ENCODE measurements around the gene CBX7.

CBX7 gene

DNA sequence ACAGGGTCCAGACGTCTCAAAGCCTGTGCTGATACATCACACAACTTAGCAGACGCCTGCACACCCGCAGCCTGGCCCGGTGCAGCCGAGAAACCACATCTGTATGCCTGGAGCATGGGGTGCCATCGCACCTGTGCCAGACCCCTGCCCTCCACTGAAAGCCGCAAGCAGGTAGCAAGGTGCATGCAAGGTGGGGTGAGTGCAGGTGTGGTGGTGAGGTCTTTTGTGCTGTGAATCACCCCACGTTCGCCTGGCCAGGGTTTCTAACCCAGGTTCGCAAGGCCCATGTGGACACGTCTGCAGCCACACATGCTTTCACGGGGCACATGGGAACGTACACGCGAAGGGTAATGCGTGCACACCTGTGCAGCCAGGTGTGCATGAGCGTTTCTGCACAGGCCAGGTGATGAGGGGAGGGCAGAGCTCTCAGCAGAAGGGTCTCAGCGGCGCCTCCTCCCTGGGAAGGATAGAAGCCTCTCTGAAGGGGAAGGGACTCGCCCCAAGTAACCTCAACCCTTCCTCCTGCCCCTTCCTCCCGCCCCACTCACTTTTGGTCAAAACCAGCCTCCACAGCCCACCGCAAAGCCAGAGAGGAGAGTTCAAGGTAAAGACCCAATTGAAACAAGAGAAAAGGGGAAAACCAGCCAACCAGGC, 19.5 kb downstream of the CBX7 start:
- Histone ChIP-seq H3K9me3 (ENCODE audit: insufficient read depth, low read length) (no peaks in the 10 kb centered on the region), H3K27ac (ENCODE audit: low read length) (no peak overlapping the region), H3K79me2 (ENCODE audit: low read length) (no peaks in the 10 kb centered on the region), H3K27me3 (ENCODE audit: low read depth, low read length) (peaks cover 15% of the 10 kb centered on the region), H2AFZ (ENCODE audit: low read depth, low read length) (no peak overlapping the region), H3K9ac (ENCODE audit: low read length) (no peak overlapping the region), H4K20me1 (ENCODE audit: insufficient read depth, low read length) (no peaks in the 10 kb centered on the region), H3K4me2 (ENCODE audit: low read length) (no peak overlapping the region), H3K36me3 (replicated peaks; ENCODE audit: low read depth, low read length) (no peaks in the 10 kb centered on the region), H3K4me1 (ENCODE audit: low read length) (no peaks in the 10 kb centered on the region), H3K4me3 (ENCODE audit: low read length) (no peak overlapping the region)
- TF ChIP-seq, protein P1, sequence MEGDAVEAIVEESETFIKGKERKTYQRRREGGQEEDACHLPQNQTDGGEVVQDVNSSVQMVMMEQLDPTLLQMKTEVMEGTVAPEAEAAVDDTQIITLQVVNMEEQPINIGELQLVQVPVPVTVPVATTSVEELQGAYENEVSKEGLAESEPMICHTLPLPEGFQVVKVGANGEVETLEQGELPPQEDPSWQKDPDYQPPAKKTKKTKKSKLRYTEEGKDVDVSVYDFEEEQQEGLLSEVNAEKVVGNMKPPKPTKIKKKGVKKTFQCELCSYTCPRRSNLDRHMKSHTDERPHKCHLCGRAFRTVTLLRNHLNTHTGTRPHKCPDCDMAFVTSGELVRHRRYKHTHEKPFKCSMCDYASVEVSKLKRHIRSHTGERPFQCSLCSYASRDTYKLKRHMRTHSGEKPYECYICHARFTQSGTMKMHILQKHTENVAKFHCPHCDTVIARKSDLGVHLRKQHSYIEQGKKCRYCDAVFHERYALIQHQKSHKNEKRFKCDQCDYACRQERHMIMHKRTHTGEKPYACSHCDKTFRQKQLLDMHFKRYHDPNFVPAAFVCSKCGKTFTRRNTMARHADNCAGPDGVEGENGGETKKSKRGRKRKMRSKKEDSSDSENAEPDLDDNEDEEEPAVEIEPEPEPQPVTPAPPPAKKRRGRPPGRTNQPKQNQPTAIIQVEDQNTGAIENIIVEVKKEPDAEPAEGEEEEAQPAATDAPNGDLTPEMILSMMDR (IDR thresholded peaks at IDR 0.05; ENCODE audit: low read depth, low read length) = no peak
- TF ChIP-seq EZH2phosphoT487 (IDR thresholded peaks at IDR 0.05; ENCODE audit: low read depth) = no peak

DNA sequence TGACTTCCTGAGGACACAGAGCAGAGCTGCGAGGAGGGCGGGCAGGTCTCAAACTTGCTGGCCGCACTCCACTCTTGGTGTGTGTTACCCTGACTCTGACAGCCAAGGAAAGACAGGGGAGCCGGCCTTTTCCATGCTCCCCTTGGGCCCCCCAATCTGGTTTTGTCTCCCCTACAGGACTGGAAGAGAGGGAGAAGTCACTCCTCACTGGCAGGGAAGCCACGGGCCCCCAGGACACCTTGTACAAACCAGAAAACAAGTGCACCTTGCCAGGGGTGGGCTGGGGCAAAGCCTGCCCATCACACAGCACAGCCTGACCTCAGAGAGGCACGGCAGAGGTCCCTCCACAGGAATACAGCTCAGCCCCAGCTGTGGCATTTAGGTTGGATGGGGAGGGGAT, 20.2 kb downstream of the CBX7 start:
- Histone ChIP-seq H4K20me1 (ENCODE audit: insufficient read depth, low read length) (no peaks in the 10 kb centered on the region), H3K4me2 (ENCODE audit: low read length) (no peak overlapping the region), H3K79me2 (ENCODE audit: low read length) (no peaks in the 10 kb centered on the region), H3K36me3 (replicated peaks; ENCODE audit: low read depth, low read length) (no peaks in the 10 kb centered on the region), H3K9me3 (ENCODE audit: insufficient read depth, low read length) (no peaks in the 10 kb centered on the region), H3K9ac (ENCODE audit: low read length) (no peak overlapping the region), H3K4me3 (ENCODE audit: low read length) (no peak overlapping the region), H3K27ac (ENCODE audit: low read length) (no peak overlapping the region), H3K4me1 (ENCODE audit: low read length) (no peaks in the 10 kb centered on the region), H3K27me3 (ENCODE audit: low read depth, low read length) (peaks cover 15% of the 10 kb centered on the region), H2AFZ (ENCODE audit: low read depth, low read length) (no peak overlapping the region)
- TF ChIP-seq, protein P1 (IDR thresholded peaks at IDR 0.05; ENCODE audit: low read depth, low read length) = no peak
- TF ChIP-seq EZH2phosphoT487 (IDR thresholded peaks at IDR 0.05; ENCODE audit: low read depth) = no peak

DNA sequence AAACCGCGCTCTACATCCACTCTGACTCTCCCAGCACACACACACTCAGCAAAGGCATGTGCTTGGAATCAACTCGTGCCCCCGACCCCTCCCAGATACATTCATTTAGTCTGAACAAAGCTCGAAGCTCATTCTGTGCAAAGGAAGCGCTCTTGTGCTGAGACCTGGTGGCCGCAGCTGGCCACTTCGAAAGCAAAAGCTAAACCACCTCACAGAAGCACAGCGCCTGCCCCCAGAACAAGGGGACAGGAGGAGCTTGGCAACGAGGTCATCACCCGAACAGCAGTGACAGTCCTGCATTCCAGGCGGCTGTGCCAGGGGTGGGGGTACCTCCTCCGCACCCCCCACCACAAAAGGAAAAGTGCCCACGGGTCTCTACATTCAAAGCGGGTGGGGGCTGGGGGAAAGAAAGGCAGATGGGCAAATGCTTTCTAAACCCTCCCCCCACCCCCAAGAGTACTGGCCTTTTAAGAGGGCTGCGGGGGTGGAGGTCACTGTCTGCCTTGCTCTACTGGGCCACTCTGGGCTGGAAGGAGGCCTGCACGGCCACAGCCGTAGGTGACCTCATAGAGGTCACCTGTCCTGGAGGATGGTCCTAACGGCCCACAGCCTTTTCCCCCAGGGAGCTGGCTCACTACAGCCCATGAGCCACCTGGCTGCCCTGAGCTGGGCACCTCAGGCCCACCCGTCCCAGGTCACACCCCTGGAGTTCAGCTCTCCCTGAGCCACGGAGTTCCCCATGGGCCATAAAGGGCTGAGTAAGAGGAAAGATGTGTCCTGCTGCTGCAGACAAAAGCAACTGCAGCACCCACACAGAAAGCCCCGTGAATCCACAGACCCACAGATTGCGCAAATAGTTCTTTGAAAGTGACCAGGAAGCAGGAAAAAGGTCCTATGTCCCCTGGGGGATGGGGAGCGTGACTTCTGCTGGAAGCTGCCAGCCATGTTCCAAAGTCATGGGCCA, 21.3 kb downstream of the CBX7 start:
- Histone ChIP-seq H3K4me1 (ENCODE audit: low read length) (no peaks in the 10 kb centered on the region), H2AFZ (ENCODE audit: low read depth, low read length) (no peak overlapping the region), H3K27ac (ENCODE audit: low read length) (no peak overlapping the region), H3K4me3 (ENCODE audit: low read length) (no peak overlapping the region), H3K79me2 (ENCODE audit: low read length) (no peaks in the 10 kb centered on the region), H3K4me2 (ENCODE audit: low read length) (no peak overlapping the region), H3K36me3 (replicated peaks; ENCODE audit: low read depth, low read length) (no peaks in the 10 kb centered on the region), H3K9me3 (ENCODE audit: insufficient read depth, low read length) (no peaks in the 10 kb centered on the region), H4K20me1 (ENCODE audit: insufficient read depth, low read length) (no peaks in the 10 kb centered on the region), H3K27me3 (ENCODE audit: low read depth, low read length) (peaks cover 15% of the 10 kb centered on the region), H3K9ac (ENCODE audit: low read length) (no peak overlapping the region)
- TF ChIP-seq, protein P1 (IDR thresholded peaks at IDR 0.05; ENCODE audit: low read depth, low read length) = no peak
- TF ChIP-seq EZH2phosphoT487 (IDR thresholded peaks at IDR 0.05; ENCODE audit: low read depth) = no peak

DNA sequence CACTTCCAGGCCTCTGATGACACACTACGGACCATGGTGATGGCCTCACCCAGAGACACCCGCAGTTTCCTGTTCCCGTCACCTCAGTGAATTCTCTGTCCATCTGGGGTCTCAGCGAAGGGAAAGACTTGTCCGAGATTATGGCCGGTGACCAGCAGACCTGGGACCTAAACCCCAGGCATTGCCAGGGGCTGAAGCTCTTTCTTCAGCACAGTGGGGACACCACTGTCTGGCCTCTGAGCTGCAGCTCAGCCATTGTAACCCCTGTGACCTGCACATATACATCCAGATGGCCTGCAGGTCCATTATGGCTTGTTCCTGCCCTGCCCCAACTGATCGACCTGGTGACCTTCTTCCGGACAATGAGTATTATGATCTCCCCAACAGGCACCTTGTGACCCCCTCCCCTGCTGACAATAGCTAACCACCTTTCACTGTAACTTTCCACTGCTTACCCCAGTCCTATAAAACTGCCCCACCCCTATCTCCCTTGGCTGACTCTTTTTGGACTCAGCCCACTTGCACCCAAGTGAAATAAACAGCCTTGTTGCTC, 22.3 kb downstream of the CBX7 start:
- Histone ChIP-seq H2AFZ (ENCODE audit: low read depth, low read length) (no peak overlapping the region), H3K27me3 (ENCODE audit: low read depth, low read length) (peaks cover 15% of the 10 kb centered on the region), H3K4me2 (ENCODE audit: low read length) (no peak overlapping the region), H4K20me1 (ENCODE audit: insufficient read depth, low read length) (no peaks in the 10 kb centered on the region), H3K79me2 (ENCODE audit: low read length) (no peaks in the 10 kb centered on the region), H3K27ac (ENCODE audit: low read length) (no peak overlapping the region), H3K4me1 (ENCODE audit: low read length) (no peaks in the 10 kb centered on the region), H3K9ac (ENCODE audit: low read length) (no peak overlapping the region), H3K36me3 (replicated peaks; ENCODE audit: low read depth, low read length) (no peaks in the 10 kb centered on the region), H3K4me3 (ENCODE audit: low read length) (no peak overlapping the region), H3K9me3 (ENCODE audit: insufficient read depth, low read length) (no peaks in the 10 kb centered on the region)
- no peak for TF ChIP-seq EZH2phosphoT487 (IDR thresholded peaks at IDR 0.05; ENCODE audit: low read depth)
- TF ChIP-seq, protein P1 (IDR thresholded peaks at IDR 0.05; ENCODE audit: low read depth, low read length) = no peak

Data from OCI-LY3 (cell line).